HG03280 (cell line): ENCODE data around the gene CUL4A.

Experiments
- ATAC-seq: cut with Tn5 transposase; IDR thresholded peaks from one replicate; pipeline ENCODE4 v1.9.1; 2021; ENCODE audit warnings: mild to moderate bottlenecking, moderate library complexity; ENCODE audit not compliant: unreplicated experiment

CUL4A gene

DNA sequence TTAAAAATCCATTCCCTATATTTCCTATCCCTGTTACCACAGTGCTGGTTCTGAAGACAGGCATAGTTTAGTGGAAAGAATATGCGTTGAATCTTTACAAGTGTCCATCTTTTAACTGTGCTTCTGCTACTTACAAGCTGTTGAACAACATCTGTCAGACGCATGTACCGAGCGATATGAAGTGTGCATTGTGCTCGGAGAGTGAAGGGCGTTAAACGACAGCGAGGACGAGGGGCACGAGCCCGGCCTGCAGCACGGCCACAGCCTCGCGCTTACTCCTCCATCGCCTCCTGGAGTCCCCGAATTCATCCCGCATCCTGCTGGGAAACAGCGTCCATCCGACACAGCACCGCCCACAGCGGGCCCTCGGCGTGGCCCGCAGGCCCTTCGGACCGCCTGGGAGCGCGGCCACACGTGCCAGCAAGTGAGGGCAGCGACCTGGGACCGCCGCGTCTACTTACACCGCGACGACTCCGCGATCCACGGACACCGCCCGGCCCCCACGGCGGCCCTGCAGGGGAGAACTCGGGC is 1.5 kb upstream of the CUL4A start:
- peak; percentile 1 for ATAC-seq

DNA sequence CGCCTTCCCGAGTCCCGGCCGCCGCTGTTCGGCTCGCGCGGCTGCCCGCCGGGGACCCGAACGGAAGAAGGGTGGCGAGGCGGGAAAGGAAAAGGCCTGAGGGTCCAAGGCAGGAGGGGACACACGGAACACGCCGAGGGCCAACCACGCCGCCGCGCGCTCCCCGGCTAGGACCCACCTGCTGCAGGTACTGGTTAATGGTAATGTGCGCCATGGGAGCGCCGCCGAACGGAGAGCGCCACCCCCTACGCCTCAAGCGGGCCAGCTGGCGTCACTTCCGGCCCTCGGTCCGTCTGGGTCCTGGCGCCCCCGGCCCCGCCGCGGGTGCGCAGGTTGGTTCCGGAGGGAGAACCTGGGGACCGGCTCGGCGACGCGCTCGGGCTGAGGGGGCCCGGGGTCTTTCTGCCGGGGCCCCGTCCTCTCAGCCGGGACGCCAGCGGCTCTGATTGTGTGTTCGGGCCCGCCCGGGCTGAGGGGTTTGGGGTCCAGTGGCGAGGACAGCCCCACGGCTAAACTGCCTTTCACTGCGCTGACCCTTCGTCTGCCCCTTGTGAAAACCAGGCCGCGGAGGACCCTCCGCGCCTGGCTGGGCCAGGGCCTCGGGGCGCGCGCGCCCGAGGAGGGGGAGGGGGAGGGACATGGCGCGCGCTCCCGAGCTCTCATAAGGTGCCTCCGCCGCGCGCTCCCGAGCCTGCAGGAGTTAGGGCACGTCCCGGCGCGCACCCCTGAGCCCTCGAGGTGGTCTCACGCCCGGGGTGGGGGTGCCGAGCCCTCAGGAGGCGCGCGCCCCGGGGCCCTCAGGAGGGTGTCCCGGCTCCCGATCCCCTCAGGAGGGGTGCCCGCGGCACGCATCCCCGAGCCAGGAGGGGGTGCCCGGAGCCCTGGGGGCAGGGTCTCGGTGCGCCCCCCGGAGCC is 735 bp upstream of the CUL4A start, which contains the start of gene PCID2:
Gene PCID2 (minus strand): TSS at position 249 of the 915 bp plus-strand sequence. CDS start 35 bp downstream, at position 214.
- peak; percentile 77 for ATAC-seq

DNA sequence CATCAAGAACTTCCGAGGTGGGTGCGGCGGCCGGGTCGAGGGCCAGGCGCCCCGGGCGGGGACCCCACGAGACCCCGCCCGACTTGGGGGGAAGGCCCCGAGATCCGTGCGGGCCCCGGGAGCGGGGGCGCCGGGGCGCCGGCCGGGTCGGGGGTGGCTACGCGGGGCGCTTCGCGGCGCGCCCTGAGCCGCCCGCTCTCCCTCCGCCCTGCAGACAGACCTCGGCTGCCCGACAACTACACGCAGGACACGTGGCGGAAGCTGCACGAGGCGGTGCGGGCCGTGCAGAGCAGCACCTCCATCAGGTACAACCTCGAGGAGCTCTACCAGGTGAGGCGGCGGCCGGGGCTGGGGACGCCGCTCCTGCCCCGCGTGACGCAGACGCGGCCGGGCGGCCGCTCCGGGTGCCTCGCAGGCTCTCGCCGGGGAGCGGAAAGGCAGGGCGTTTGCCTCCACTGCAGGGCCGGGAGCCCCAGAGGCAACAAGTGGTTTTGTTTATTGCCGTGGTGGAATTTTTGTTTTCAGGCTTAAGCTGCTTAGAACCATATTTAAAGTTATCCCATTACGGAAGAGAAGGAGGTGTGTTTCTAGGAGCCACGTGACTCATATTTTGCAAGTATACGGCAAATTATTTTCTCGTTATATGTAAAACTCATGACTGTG is 477 bp downstream of the CUL4A start:
- ATAC-seq, result peak; percentile 34

DNA sequence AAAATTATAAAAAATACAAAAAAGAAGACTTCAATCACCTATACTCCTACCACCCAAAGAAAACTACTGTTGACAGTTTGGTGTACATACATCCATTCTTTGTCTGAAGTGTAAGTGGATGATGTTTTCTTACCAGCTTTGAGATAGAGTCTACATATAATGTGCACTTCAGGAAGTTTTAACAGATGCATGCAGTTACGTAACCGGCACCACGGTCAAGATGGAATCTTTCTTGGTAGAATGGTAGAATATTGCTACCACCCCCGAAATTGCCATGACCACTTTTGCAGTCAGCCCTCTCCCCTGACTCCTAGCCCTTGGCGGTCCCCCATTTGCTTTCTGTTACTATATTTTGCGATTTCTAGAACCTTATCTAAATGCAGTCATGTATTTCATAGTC is 1.4 kb downstream of the CUL4A start:
- no peak for ATAC-seq

DNA sequence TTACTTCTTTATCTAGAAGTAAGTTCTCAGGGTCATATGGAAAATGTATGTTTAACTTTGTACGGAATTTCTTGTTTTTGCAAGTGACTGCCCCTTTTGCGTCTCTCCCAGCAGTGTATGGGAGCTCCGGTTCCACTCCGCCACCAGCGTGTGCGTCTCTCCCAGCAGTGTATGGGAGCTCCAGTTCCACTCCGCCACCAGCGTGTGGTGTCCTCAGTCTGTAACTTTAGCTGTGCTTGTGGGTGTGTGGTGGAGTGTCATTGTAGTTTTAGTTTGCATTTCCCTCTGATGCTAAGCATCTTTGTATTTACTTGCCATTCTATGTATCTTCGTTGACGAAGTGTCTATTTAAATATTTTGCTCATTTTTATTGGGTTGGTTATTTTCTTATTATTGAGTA is 2.4 kb downstream of the CUL4A start:
- ATAC-seq, result no peak

DNA sequence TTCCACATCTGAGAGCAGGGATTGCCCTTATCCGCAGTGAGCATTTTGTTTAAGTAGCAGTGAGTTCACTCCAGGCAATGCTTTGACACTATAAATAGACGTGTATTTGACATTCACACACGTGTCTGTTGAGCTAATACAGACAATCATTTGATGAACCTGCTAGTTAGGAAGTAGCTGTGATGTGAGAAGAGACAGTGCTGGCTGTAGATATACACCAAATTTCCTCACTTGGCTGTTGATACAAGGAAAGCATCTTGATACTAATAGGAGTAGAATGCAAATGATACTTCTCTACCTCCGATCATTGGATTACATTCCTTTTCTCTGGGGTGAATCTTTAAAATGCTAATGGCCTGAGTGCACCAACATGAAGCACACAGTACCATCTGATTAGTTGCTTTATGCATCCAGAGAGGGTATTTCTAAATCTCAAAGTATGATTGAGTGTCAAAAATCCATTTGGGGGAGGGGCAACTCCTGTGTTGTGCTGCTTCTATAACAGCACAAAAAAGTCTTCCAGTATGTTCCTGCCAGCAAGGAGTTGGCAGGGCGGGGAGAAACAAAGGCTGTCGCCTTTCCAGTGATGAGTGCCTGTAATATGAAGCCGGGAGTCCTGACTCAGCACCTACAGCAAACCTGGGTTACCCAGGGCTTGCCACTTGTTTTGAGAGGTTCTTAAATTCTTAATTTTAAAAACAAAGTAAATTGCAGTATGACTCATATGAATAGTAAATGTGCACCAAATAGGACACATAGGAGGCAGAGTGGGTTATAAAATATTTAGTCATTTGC is 7.0 kb downstream of the CUL4A start:
- ATAC-seq, result no peak

DNA sequence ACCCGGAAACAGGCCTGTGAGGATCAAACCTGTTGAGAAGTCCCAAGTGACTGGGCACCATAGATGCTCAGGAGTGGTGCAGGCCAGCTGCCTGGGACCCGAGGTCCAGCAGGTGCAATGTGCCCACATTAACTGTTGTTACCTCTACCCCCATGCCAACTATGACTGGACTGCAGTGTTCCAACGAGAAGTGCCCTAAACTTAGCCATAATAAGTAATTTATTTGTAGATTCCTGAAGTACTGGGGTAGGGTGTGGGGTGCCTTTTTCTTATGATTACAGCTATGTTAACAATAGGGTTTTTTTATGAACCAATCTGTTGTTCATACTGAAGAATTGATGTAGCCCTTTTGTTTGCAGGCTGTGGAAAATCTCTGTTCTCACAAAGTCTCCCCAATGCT is 9.2 kb downstream of the CUL4A start:
- ATAC-seq, result no peak

DNA sequence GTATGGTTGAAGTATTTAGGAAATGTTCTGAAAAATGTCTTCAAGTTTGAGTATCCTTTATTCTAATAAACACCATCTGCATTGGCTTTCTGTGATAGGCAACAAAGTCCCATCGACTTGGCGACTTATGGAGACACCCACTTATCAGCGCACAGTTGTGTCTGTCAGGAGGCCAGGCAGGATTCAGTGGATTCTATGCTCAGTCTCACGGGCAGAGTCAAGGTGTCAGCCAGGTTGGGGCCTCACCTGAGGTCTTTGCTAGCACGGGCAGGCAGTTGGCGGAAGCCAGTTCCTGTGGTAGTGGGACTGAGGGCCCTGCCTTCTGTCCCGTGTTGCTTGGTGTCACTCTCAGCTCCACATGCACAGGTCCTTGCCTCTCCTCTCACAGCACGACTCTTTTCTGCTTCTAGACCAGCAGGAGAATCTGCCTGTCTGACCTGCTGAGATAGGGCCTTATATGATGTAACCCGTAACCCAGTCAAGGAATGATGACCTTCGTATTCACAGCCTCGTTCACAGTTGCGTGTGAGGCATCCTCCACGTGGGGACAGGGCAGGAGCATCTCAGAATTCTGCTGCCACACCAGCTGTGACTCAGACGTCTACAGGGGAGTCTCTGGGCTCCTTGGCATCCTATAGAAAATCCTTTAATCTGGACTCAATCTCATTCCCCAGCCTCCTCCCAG is 10.0 kb downstream of the CUL4A start:
- no peak for ATAC-seq

DNA sequence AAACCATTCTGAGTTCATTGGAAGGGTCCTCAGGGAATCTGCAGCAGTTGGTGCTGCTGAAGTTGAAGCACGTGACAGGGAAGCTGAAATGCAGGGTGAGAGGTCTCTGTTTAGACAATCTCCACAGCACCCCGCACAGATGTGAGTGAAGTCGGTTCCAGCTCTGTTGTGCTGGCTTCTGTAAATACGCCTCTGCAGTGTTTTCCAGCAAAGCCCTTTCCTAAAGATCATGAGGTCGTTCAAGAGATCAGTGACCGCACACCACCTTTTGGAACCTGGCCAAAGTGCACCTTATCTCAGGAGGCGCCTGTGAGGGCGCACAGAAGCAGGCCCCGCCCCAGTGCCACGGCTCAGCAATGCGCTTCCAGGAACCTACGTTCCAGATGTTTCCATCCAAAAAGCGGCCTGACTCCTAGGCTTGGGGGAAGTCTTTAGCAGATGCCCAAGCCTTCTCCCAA is 10.8 kb downstream of the CUL4A start:
- ATAC-seq, result no peak

DNA sequence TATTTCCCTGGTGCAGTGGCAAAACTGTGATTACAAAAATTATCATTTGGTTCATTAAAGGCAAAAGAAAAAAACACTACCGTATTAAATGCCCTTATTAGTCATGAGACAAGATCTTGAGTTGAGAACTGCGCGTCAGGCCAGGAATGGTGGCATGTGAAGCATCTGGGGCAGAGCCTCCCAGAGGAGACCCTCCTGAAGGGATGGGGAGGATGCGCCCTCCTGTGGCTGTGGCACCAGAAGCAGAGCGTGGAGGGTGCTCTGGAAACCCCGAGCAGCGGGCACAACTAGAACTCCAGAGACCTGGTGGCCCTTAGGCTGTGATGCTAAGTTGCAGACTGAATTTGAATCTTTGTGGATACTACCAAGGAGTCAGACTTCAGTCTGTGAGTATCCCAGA is 11.5 kb downstream of the CUL4A start:
- no peak for ATAC-seq

DNA sequence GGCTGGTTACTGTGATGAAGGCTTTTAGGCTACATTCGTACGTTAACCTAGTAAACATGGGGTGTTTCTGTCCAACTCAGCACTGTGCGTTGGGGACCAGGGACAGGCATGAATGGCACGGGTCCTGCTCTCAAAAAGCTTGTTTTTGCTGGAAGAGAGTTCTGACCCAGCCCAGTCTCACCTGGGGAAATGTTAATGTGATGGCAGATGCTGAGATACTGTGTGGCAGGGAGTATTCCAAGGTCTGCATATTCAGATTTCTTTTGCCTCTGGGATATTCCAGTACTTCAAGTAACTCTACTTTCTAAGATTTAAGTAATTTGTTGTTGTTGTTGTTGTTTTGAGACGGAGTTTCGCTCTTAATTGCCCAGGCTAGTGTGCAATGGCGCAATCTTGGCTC is 13.7 kb downstream of the CUL4A start:
- ATAC-seq, result no peak

DNA sequence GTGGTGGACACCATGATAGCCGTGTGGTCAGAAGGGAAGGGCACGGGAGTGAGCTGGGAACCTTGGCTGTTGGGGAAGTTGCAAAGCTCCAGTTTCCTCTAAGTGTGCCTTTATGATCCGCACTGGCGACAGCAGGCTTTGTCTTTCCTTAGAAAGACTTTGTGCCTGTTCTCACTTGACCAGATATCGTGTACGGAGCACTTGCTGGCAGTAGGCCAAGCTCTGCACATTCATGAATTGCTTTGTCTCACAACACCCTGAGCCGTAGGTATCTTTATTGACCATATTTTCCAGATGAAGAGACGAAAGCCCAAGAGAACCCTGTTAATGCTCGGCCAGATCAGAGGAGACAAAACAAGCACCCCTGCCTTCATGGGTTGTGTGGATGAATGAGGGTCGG is 15.1 kb downstream of the CUL4A start:
- no peak for ATAC-seq

DNA sequence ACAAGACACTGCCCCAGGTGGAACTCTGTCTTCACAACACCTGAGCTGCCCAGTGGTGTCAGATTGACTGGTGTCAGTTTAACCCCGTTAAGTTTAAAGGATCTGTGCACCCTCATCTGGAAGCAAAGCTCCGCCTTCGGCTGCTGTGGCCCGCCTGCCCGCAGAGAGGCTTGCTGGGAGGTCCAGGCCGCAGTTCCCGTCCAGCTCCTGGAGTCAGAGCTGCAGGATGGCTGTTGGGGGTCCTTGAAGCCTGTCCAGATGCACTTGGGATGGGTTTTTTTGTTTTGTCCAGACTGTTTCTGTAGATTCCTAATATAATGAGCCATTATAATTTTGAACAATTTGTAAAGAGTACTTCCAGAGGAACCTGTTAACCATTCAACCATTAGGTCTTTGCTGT is 16.1 kb downstream of the CUL4A start:
- ATAC-seq, result no peak

DNA sequence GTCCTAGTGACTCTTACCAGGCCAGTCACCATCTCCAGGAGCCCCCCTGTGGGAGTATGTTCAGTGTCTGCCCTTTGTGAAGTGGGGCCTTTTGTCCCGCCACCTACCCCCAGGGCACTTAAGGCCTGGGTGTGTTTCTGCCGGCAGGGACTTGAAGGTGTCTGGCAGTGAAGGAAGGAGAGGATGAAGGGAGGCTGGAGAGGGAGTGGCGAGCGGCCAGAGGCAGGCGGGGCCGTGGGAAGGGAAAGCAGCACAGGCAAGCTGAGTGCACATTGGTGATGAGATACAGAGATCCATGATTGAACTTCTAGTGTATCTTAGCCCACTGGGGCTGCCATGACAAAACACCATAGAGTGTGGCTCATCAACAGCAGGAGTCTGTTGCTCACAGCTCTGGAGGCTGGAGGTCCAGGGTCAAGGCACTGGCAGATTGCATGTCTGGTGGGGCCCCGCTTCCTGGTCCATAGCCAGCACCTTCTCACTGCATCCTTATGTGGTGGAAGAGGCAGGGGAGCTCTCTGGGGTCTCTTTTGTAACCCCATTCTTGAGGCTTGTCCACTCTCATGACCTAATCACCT is 17.5 kb downstream of the CUL4A start:
- ATAC-seq, result no peak

DNA sequence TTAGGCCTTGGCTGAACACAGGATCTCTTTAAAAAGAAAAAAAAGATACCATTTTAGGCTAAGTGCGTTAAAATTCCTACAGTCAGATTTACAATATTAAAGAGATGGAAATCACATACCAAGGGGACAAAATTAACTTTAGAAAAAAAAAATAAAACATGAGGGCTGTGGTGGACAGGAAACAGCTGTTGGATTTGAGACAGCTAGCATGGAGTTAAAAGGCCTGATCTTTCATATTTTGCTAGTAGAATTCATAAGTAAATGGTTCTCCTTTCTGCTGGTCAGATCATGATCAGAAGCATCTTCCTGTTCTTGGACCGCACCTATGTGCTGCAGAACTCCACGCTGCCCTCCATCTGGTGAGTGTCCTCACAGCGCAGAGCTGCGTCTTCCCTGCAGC is 19.7 kb downstream of the CUL4A start:
- ATAC-seq, result no peak

DNA sequence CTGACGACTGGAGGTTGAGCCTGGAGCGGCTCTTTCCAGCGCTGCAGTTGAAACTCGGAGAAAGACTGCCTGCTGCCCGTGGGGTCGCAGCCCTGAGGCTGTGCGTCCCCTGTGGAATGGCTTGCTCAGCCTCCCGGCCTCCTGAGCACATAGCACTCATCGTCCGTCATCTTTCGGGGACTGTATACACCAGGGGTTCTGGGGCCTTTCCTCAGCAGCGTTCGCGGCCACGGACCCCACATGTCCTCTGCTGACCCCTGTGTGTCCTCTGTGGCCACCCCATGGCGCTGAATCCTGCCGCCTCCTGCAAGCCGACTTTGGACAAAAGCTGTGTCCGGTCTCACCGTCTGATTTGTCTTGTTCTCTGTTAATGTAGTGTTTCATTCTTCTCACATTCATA is 20.4 kb downstream of the CUL4A start:
- ATAC-seq, result no peak

DNA sequence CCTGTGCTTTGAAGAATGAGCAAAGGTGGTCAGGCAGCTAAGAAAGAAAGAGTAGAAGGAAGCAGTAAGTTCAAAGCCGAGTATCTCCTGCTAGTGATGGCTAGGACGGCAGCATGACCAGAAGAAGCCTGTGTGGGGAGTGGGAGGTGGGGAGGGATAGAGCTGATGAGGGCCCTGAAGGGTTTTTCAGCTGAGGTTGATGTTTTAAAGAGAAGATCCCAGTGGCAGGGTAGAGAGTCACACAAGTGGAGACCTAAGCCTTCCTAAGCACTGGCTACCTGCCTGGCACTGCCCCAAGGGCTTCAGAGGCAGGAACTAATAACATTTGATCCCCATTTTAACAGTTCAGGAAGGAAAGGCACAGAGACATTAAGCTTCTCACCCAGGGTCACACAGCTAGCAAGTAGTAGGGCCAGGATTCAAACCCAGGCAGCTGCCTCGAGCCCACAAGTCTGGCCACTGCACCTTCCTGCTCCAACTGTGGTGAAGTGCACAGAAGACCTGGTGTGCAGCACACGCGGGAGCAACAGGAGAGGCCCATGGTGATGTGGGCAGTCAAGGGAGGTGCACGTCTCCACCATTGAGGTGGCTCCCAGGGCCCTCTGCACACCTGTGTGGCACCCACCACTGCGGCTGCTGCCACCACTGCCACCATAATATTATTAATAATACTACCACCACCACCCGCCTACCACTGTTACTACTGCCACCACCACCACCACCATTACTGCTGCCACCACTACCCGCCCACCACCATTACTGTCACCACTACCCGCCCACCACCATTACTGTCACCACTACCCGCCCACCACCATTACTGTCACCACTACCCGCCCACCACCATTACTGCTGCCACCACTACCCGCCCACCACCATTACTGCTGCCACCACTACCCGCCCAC is 22.1 kb downstream of the CUL4A start:
- no peak for ATAC-seq

DNA sequence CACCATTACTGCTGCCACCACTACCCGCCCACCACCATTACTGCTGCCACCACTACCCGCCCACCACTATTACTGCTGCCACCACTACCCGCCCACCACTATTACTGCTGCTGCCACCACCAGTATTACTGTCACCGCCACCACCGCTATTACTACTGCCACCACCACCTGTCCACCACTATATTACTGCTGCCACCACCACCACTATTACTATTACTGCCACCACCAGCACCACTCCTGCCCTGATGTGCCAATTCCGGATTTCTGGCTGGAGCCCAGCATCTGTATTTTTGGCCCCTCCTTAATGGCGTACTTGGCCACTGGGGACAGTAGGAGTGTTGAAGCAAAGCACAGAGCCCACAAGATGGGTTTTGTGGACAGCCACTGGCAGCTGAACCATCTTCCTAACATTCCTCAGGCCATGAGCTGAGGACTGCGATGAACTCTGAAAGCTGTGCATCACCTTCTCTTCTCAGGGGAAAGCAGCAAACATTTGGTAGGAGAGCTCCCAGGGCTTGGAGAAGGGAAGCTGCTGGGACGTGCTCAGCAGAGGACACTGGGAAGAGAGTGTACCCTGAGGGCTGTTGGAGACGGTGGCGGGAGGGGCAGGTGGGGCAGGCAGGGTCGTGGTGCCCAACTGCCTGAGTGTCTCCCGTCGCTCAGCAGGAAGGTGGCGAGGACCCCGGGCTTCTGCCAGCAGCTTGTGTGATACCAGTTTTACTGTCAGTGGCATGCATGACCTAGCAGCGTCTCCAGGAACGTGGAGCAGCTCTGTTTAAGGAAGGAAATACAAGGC is 23.0 kb downstream of the CUL4A start:
- ATAC-seq, result no peak
